Keratinocyte (primary cell): ENCODE data around the gene YWHAB. TPM values are rescaled to one million over a fixed set of nuclear protein-coding genes. Genes with fewer than 3 reads are reported as not detected.

Experiments used
- DNase-seq: peaks from one replicate; pipeline ENCODE4 v3.0.0-alpha.2; 2011; ENCODE audit warnings: low read depth, missing footprints, low spot score
- FAIRE-seq: peaks from 2 replicates; lab custom pipeline; 2011; peaks lifted over from hg19 to GRCh38; lab: Jason Lieb, UNC
- H2AFZ ChIP-seq: 2 replicates; pipeline ENCODE4 v1.6.0; 2012; ENCODE audit warnings: low read length, control low read depth, inconsistent platforms; ENCODE audit not compliant: control insufficient read depth
- H3K27ac ChIP-seq: 2 replicates; pipeline ENCODE4 v1.5.1; 2011; ENCODE audit warnings: low read length; ENCODE audit not compliant: control insufficient read depth, insufficient read depth
- H3K27me3 ChIP-seq: 3 replicates; pipeline ENCODE4 v1.6.0; 2011; ENCODE audit warnings: low read length; ENCODE audit not compliant: control insufficient read depth, insufficient read depth; ENCODE audit errors: extremely low read depth
- H3K36me3 ChIP-seq, 2 experiments: 2 replicates in 1 of 2; 3 replicates in 1 of 2; pipeline ENCODE4 v1.5.1; 2011; ENCODE audit warnings: low read length in 2 of 2, mild to moderate bottlenecking in 1 of 2; ENCODE audit not compliant: control insufficient read depth in 2 of 2, insufficient read depth in 2 of 2; ENCODE audit errors: extremely low read depth in 1 of 2
- H3K4me1 ChIP-seq: 3 replicates; pipeline ENCODE4 v1.5.1; 2011; ENCODE audit warnings: low read length; ENCODE audit not compliant: control insufficient read depth, insufficient read depth; ENCODE audit errors: extremely low read depth
- H3K4me2 ChIP-seq: 3 replicates; pipeline ENCODE4 v1.6.0; 2011; ENCODE audit warnings: low read depth, low read length; ENCODE audit not compliant: control insufficient read depth, insufficient read depth; ENCODE audit errors: extremely low read depth
- H3K4me3 ChIP-seq, 3 experiments: fragments of 200-600 bp in 1 of 3; sonication (generic) in 1 of 3; 2 replicates in 2 of 3; 3 replicates in 1 of 3; pipeline ENCODE4 v1.5.1; 2011 to 2016; ENCODE audit warnings: low read length in 3 of 3, mild to moderate bottlenecking in 3 of 3, control low read depth in 2 of 3, inconsistent platforms in 1 of 3, low read depth in 1 of 3, mixed read lengths in 1 of 3, mixed run types in 1 of 3, moderate library complexity in 1 of 3; ENCODE audit not compliant: control insufficient read depth in 2 of 3, insufficient read depth in 2 of 3; ENCODE audit errors: extremely low read depth in 1 of 3
- H3K79me2 ChIP-seq: 2 replicates; pipeline ENCODE4 v1.6.0; 2012; ENCODE audit warnings: low read length; ENCODE audit not compliant: control insufficient read depth, insufficient read depth
- H3K9ac ChIP-seq: 3 replicates; pipeline ENCODE4 v1.6.0; 2011; ENCODE audit warnings: low read length; ENCODE audit not compliant: control insufficient read depth, insufficient read depth; ENCODE audit errors: extremely low read depth
- H3K9me1 ChIP-seq: 3 replicates; pipeline ENCODE4 v1.6.0; 2011; ENCODE audit warnings: low read length; ENCODE audit not compliant: control insufficient read depth, insufficient read depth; ENCODE audit errors: extremely low read depth
- H3K9me3 ChIP-seq: 2 replicates; pipeline ENCODE4 v1.5.1; 2012; ENCODE audit warnings: low read depth, low read length; ENCODE audit not compliant: control insufficient read depth
- H4K20me1 ChIP-seq: 3 replicates; pipeline ENCODE4 v1.6.0; 2011; ENCODE audit warnings: low read length; ENCODE audit not compliant: control insufficient read depth, insufficient read depth; ENCODE audit errors: extremely low read depth
- EZH2 ChIP-seq: IDR thresholded peaks from one replicate; pipeline ENCODE4 v1.6.1; 2012; ENCODE audit warnings: inconsistent platforms, mild to moderate bottlenecking, low read length, moderate library complexity
- dilution Hi-C: fragments of 300-500 bp; cut with MboI; formaldehyde crosslinking; loops from one replicate; pipeline ENCODE4 v1.7.0; 2020; ENCODE audit warnings: low sequenced_read_pairs; ENCODE audit not compliant: extremely low pct_ligation_motif_present
- polyA plus RNA-seq, 5 experiments: library from polyadenylated mRNA; depleted of rRNA in 3 of 5; stranded (reverse) in 3 of 5; stranded (forward) in 1 of 5; unstranded in 1 of 5; fragments of >200 nt; gene quantifications; 1 replicate in 1 of 5; 2 replicates in 3 of 5; 3 replicates in 1 of 5; pipeline versions ENCODE4 v1.2.1 to v1.2.3, GENCODE V29; 2011 to 2012; ENCODE audit warnings: missing spikeins in 2 of 5, low read depth in 1 of 5, low replicate concordance in 1 of 5
- TF ChIP-seq, protein P1 (sequence below), 3 experiments: IDR thresholded peaks in 1 of 3; conservative IDR thresholded peaks in 1 of 3; optimal IDR thresholded peaks in 1 of 3; 2 replicates in 2 of 3; 3 replicates in 1 of 3; pipeline versions ENCODE3 to v1.5.1; 2011; ENCODE audit warnings: low read length in 3 of 3, mild to moderate bottlenecking in 3 of 3, moderate library complexity in 2 of 3, control low read depth in 1 of 3, inconsistent platforms in 1 of 3; ENCODE audit not compliant: insufficient read depth in 2 of 3; ENCODE audit errors: extremely low read depth in 1 of 3

Gene YWHAB
- polyA plus RNA-seq, 1 donor (not counting 4 experiments of a cell fraction or from before 2014, with no cell fraction given), result 214 TPM

DNA sequence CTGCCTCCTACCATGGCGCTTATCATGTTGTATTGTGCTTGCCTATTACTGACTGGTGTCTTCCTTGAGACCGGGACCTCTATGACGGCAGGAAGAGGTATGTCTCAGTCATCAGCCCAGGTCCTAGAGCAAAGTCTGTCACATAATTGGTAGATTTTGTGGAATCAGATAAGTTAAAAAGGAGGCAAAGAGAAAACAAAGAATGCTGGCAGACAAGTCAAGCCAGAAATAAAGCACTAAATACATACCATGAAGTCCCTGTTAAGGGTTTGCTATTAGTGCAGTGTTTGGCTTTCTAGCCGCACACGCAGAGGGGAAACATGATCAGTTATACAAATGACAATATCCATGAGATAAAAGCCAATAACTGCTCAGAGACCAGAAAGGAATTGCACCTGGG lies 68.7 kb downstream of the YWHAB start:
- no peak overlapping the region for H2AFZ ChIP-seq
- no peak overlapping the region for H3K9ac ChIP-seq
- no peak overlapping the region for H3K4me2 ChIP-seq
- H3K9me3 ChIP-seq, result no peaks in the 10 kb centered on the region
- H3K27me3 ChIP-seq, result no peaks in the 10 kb centered on the region
- dilution Hi-C loops, result no loop called here
- DNase-seq (no peak), FAIRE-seq (no peak)
- TF ChIP-seq, protein P1, sequence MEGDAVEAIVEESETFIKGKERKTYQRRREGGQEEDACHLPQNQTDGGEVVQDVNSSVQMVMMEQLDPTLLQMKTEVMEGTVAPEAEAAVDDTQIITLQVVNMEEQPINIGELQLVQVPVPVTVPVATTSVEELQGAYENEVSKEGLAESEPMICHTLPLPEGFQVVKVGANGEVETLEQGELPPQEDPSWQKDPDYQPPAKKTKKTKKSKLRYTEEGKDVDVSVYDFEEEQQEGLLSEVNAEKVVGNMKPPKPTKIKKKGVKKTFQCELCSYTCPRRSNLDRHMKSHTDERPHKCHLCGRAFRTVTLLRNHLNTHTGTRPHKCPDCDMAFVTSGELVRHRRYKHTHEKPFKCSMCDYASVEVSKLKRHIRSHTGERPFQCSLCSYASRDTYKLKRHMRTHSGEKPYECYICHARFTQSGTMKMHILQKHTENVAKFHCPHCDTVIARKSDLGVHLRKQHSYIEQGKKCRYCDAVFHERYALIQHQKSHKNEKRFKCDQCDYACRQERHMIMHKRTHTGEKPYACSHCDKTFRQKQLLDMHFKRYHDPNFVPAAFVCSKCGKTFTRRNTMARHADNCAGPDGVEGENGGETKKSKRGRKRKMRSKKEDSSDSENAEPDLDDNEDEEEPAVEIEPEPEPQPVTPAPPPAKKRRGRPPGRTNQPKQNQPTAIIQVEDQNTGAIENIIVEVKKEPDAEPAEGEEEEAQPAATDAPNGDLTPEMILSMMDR (optimal IDR thresholded peaks at IDR 0.05 in 1 of 3, IDR thresholded peaks at IDR 0.05 in 1 of 3, conservative IDR thresholded peaks at IDR 0.05 in 1 of 3; ENCODE audit: extremely low read depth in 1 of 3, insufficient read depth in 2 of 3, low read length in 3 of 3), result no peak
- no peak for TF ChIP-seq EZH2
- no peak overlapping the region for H3K4me3 ChIP-seq
- peaks cover 38% of the 10 kb centered on the region for H3K79me2 ChIP-seq
- H3K9me1 ChIP-seq, result peaks cover 3% of the 10 kb centered on the region
- H3K36me3 ChIP-seq, result peaks cover 53 to 57% of the 10 kb centered on the region in 2 experiments
- no peak overlapping the region for H3K27ac ChIP-seq
- peaks cover 21% of the 10 kb centered on the region for H3K4me1 ChIP-seq
- H4K20me1 ChIP-seq, result peaks cover 8% of the 10 kb centered on the region

DNA sequence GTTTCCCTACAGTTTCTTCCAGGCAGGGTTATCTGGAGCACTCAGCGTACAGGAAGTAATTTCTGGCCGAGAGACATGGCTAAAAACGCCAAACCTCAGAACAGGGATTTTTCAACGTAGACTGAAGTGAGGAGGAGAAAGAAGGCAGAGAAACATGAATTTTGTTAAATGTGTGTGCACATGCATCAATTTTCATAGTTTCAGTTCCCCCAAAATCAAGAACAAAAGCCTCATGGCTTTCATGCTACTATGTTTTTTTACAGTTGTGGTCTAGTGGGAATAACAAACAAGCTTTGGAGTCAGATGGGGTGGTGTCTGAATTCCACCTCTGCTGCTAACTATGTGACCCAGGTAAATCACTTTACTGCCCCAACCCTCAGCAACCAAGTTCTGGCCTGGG lies 69.8 kb downstream of the YWHAB start:
- peaks cover 50 to 51% of the 10 kb centered on the region in 2 experiments for H3K36me3 ChIP-seq
- TF ChIP-seq EZH2, result no peak
- TF ChIP-seq, protein P1 (optimal IDR thresholded peaks at IDR 0.05 in 1 of 3, IDR thresholded peaks at IDR 0.05 in 1 of 3, conservative IDR thresholded peaks at IDR 0.05 in 1 of 3; ENCODE audit: extremely low read depth in 1 of 3, insufficient read depth in 2 of 3, low read length in 3 of 3), result no peak
- dilution Hi-C loops, result no loop called here

More for the DNA sequence above, 69.8 kb downstream of the YWHAB start:
- Histone ChIP-seq H3K27ac (no peak overlapping the region), H3K79me2 (peaks cover 48% of the 10 kb centered on the region), H3K9me3 (no peaks in the 10 kb centered on the region), H3K4me3 (no peak overlapping the region), H3K9ac (no peak overlapping the region), H2AFZ (no peak overlapping the region), H3K4me1 (peaks cover 22% of the 10 kb centered on the region), H3K27me3 (no peaks in the 10 kb centered on the region), H3K4me2 (no peak overlapping the region), H3K9me1 (peaks cover 3% of the 10 kb centered on the region), H4K20me1 (peaks cover 8% of the 10 kb centered on the region)
- DNase-seq (no peak), FAIRE-seq (no peak)
